COLO829 (cell line): ENCODE measurements around the gene FPGS.
"Not testable (repeated sequence)": the region's sequence is repeated elsewhere in the genome, so short reads cannot be mapped to it uniquely, and the experiment has no call there.

ENCODE experiments used
- DNase-seq: peaks from one replicate; pipeline ENCODE4 v3.0.0; 2012; ENCODE audit warnings: low spot score

Gene FPGS

GRCh38 chr9:127838375-127839078 lies 35.8 kb downstream of the FPGS start:
- DNase-seq = no peak

DNA sequence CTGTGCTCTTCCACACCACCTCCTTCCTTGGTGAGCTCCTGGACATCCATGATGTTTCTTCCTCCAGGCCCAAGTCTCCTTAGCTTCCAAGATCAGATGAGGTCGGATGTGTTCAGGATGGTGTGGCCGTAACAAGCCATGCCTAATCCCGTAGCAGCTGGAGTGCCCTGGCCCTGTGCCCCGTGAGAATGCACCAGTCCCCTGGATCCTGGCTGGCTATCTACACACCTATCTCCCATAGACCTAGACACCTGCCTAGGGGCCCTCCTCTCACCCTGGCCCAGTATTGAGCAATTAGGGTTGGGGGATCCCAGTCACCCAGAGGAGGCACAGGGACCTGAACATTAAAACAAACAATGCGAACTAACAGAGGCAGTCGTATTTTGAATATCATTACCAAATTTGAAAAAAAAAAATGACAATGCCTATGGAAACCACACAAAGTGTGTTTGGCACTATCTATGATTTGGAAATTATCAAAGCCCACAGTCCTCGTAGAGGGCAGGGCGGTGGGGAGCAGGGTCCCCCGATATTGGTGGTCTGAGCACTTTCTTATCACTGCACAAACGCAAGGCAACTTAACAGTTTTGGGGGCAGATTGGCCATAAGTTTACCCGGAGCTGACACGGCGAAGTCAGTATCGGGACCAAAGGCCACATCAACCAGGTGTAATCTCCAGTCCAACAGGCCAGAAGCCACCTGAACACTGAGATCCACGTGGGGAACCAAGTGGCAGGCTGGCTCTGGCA lies 38.6 kb downstream of the FPGS start:
- no peak for DNase-seq

DNA sequence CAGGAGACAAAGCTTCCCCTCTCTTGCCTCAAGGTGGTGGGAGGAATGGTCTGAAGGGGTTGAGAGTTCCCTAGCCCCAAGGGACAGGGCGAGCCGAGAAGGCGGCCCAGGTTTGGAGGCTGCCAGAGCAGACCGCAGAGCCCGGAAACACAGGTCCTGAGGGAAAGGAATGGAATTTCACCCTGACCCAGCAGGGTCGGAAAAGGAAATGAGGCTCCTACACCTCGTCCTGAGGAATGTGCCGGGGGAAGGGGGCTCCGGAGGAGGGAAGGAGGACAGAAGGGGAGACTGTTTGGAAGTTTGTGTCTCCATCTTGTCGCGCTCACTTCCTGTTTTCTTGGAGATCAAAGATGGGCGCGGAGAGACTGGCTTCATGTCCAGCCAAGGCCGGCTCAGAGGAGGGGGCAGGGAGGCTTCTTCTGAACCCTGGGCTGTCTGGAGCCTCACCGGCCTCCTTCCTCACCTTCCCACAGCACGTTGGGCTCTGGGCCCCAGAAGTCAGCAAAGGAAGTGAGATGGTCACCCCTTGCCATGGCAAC lies 42.2 kb downstream of the FPGS start:
- no peak for DNase-seq

DNA sequence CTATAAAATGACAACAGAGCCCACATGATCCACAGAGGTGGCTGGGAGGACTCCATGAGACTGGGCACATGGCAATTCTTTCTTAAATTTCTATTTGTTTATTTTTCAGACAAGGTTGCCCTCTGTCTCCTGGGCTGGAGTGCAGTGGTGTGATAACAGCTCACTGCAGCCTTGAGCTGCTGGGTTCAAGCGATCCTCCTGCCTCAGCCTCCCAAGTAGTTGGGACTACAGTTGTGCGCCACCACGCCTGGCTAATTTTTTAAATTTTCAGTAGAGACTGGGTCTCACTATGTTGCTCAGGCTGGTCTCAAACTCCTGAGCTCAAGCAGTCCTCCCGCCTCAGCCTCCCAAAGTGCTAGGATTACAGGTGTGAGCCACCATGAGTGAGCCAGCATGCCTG lies 42.9 kb downstream of the FPGS start:
- DNase-seq = not testable (repeated sequence)

DNA sequence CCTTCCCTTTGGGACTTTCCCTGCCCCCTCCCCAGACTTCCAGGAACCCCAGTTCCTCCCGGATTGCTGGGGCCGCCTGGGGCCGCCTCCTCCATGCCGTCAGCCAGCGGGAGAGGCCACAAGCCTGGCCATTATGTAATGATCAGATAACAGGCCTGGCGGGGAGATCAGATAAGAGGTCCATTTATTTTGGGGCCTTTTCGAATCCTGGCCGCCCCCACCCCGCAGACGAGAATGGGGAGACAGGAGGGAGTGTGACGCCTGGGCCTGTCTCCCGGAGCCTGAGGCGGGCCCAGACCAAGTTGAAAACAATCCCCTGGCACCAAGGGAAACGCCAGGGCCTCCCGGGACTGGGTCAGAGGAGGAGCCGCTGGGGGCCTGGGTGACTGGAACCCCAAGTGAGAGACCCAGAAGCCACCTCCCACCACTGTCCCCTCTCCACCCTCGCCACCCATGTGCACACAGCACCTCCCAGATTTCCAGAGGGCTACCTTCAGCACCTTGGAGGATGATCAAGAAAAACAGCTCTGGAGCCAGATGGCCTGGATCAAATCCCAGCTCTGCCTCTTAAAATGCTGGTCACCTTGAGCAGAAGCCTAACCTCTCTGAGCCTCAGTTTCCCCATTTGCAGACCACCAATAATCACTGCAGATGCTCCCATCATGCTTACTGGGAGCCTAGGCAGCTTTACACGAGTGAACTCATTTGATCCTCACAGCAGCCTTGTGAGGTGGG lies 43.9 kb downstream of the FPGS start:
- DNase-seq = no peak

GRCh38 chr9:127847178-127847510 lies 44.5 kb downstream of the FPGS start:
- DNase-seq = no peak

GRCh38 chr9:127847833-127848755 lies 45.4 kb downstream of the FPGS start:
- DNase-seq = no peak

- no peak for DNase-seq
Observed at GRCh38 chr9:127848756-127849504, 46.2 kb downstream of the FPGS start.

GRCh38 chr9:127850286-127850830 lies 47.7 kb downstream of the FPGS start:
- DNase-seq = no peak

- DNase-seq = no peak
Observed at GRCh38 chr9:127852829-127853228, 50.1 kb downstream of the FPGS start.

DNA sequence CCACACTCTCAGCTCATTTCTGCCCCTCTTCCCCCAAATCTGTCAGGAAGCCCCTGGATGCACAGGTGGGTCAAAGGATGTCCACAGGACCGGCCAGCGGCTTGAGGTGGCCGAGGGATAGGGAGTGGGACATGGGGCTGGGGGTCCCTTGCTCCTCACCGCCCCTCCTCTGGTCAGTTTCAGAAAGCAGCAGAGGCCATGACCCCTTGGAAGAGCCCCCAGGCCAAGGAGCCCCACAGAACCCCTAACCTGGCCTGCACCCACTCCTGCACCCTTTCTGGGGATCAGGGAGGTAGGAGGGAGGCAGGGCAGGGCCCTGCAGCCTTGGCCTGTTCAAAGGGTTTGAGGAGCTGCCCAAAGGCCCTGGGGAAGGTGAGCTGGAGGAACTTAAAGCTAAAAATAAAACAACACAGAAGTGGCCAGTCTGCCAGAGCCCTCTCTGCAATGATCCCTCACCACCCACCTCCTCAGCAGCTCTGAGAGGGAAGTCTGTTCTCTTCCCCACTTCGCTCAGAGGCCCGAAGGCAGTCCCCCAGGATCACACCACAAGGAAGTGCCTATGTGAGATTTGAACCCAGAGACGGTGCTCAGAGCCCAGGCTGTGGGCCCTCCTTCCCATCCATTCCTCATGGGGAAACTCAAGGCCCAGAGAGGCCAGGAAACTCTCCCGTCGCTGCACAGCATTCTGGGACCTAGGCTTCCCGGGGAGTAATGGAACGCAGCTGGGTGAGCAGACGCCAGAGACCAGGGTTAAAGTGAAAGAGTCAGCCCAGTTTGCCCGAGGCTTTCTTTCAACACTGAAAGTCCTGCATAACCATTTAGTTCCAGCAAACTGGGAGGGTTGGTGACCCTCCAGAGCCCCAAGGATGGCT lies 50.9 kb downstream of the FPGS start:
- DNase-seq = no peak

- DNase-seq = peak; percentile 36
Observed at GRCh38 chr9:127854184-127854806, 51.6 kb downstream of the FPGS start, which contains the start of gene ENG. TSS of gene ENG (minus strand) at chr9:127854658. CDS start at chr9:127854355, 303 bp downstream.

DNA sequence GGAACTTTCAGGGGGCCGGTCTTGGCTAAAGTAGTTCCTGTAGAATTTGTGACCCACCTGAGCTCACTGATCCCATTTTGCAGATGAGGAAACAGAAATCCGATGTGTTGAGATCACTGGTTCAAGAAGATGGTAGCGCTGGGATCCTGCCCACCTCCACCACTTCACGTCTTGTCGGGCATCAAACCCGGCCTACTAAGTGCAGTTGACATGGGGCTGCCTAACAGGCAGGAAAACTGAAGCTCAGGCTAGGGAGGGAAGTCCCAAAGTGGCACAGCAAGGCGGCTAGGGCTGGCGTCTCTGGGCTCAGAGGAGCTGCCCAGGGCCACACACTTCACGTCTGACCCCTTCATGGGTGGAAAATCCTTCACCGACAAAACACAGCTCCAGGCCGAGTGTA lies 52.3 kb downstream of the FPGS start:
- DNase-seq = no peak

DNA sequence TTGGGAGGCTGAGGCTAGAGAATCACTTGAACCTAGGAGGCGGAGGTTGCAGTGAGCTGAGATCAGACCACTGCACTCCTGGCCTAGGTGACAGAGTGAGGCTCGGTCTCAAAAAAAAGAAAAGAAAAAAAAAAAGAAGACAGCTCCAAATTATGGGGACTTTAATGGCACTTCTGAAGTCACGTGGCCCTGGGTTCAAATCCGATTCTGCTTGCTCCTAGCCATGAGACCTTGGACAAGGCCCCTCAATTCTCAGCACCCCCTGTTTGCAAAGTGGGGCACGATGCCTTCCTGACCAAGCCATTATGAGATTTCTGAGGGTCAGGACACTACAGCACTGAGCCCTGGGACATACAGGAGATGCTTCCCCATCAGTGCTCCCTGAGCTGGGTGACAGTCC lies 52.8 kb downstream of the FPGS start:
- no peak for DNase-seq

GRCh38 chr9:127856094-127856728 lies 53.5 kb downstream of the FPGS start:
- no peak for DNase-seq

GRCh38 chr9:127856729-127857116 lies 54.0 kb downstream of the FPGS start:
- no peak for DNase-seq

DNA sequence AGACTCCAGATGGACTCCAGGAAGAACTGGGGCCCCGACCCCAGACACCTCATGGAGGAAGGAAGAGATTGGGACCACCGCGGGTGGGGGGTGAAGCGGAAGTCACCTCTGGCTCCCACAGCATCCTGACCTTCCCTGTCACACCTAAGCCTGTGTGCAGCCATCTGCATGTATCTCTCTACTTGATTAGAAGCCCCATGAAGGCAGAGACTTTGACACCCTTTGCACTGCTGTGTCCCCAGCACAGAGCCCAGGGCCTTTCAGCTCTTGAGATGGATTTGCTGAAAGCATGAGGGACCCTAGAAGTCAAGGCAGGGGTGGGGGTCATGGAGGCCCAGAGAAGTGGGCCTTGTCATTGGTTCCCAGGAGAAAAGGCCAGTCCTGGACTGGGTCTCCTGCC lies 54.6 kb downstream of the FPGS start:
- no peak for DNase-seq

GRCh38 chr9:127858041-127858512 lies 55.4 kb downstream of the FPGS start:
- DNase-seq = no peak

DNA sequence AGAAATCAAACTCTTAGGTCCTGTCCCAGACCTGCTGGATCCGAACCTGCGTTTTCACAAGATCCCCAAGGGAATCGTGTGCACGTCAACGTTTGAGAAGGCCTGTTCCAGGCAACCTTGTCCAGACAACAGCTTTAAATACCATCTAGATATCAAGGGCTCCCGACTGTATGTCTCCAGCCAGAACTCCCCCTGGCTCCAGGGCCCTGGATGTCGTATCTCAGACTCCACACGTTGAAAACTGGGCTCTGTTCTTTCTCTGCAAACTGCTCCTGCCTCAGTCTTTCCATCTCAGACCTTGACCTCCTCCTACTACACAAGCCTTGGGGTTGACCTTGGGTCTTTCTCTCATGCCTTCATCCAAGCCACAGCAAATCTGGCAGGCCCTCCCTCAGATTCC lies 57.6 kb downstream of the FPGS start:
- no peak for DNase-seq
